Osteoblast (primary cell): ENCODE results near the gene CRYGN. TPM values are rescaled to one million over a fixed set of nuclear protein-coding genes. Genes with fewer than 3 reads are reported as not detected.

ENCODE experiments used
- DNase-seq: peaks from one replicate; pipeline ENCODE4 v3.0.0; 2011; ENCODE audit warnings: low spot score, mixed read lengths; ENCODE audit not compliant: insufficient read length; ENCODE audit errors: missing footprints
- H2AFZ ChIP-seq: 2 replicates; pipeline ENCODE4 v1.6.0; 2011; ENCODE audit warnings: mild to moderate bottlenecking, low read length
- H3K27ac ChIP-seq: 2 replicates; pipeline ENCODE4 v1.5.1; 2011; ENCODE audit warnings: mild to moderate bottlenecking, low read depth, low read length, moderate library complexity
- H3K27me3 ChIP-seq: 2 replicates; pipeline ENCODE4 v1.6.0; 2012; ENCODE audit warnings: mild to moderate bottlenecking, control low read depth, inconsistent platforms, low read length, moderate library complexity; ENCODE audit not compliant: insufficient read depth
- H3K36me3 ChIP-seq: 2 replicates; pipeline ENCODE4 v1.5.1; 2011; ENCODE audit warnings: mild to moderate bottlenecking, low read length, control low read depth, moderate library complexity; ENCODE audit not compliant: insufficient read depth
- H3K4me1 ChIP-seq: 2 replicates; pipeline ENCODE4 v1.5.1; 2011; ENCODE audit warnings: mild to moderate bottlenecking, low read length, control low read depth, moderate library complexity; ENCODE audit not compliant: insufficient read depth
- H3K4me2 ChIP-seq: 2 replicates; pipeline ENCODE4 v1.6.0; 2011; ENCODE audit warnings: mild to moderate bottlenecking, low read length; ENCODE audit not compliant: insufficient read depth
- H3K4me3 ChIP-seq: fragments of 200-600 bp; sonication (generic); 3 replicates; pipeline ENCODE4 v1.5.1; 2012; ENCODE audit warnings: mild to moderate bottlenecking, low read length, inconsistent platforms; ENCODE audit not compliant: insufficient read depth
- H3K79me2 ChIP-seq: 2 replicates; pipeline ENCODE4 v1.6.0; 2012; ENCODE audit warnings: mild to moderate bottlenecking, low read length, control low read depth, inconsistent platforms; ENCODE audit not compliant: insufficient read depth
- H3K9me3 ChIP-seq: 2 replicates; pipeline ENCODE4 v1.5.1; 2011; ENCODE audit warnings: low read depth, low read length, control low read depth
- H4K20me1 ChIP-seq: 2 replicates; pipeline ENCODE4 v1.6.0; 2012; ENCODE audit warnings: mild to moderate bottlenecking, low read length, control low read depth; ENCODE audit not compliant: insufficient read depth
- total RNA-seq: library from RNA; depleted of rRNA; stranded (reverse); fragments of >200 nt; gene quantifications from 2 replicates; pipeline ENCODE4 v1.2.3, GENCODE V29; 2012
- TF ChIP-seq, protein P1 (sequence below): IDR thresholded peaks from 2 replicates; pipeline ENCODE4 v1.5.1; 2011; ENCODE audit warnings: mild to moderate bottlenecking, low read depth, low read length, moderate library complexity; ENCODE audit errors: extremely low read depth

CRYGN gene
- total RNA-seq, 1 donor, result 0.72 TPM

DNA sequence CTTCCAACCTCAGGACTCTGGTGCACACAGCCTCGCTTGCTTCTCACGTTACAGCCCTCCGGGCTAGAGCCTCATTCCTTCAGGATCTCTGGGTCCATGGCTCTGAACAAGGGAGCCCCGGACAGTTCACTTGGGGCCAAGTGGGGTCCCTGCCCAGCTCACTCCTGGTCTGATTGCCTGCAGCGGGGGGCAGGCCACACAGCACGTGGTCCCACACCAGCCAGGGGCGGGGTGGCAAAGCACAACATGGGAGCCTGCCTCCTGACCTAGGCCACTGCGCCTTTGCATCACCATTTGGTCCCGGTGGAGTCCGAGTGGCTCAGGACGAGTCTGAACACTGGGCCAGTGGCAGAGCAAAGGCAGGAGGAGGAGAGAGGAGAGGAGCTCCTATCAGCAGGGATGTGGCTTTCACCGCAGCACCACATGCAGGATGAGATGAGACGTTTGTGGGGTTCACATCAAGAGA, 13.4 kb upstream of the CRYGN start:
- Histone ChIP-seq H3K79me2 (no peaks in the 10 kb centered on the region), H3K27me3 (no peaks in the 10 kb centered on the region), H3K27ac (no peak overlapping the region), H3K4me3 (no peak overlapping the region), H3K9me3 (no peaks in the 10 kb centered on the region), H3K4me2 (no peak overlapping the region), H3K36me3 (no peaks in the 10 kb centered on the region), H2AFZ (no peak overlapping the region), H3K4me1 (no peaks in the 10 kb centered on the region), H4K20me1 (no peaks in the 10 kb centered on the region)
- TF ChIP-seq, protein P1, sequence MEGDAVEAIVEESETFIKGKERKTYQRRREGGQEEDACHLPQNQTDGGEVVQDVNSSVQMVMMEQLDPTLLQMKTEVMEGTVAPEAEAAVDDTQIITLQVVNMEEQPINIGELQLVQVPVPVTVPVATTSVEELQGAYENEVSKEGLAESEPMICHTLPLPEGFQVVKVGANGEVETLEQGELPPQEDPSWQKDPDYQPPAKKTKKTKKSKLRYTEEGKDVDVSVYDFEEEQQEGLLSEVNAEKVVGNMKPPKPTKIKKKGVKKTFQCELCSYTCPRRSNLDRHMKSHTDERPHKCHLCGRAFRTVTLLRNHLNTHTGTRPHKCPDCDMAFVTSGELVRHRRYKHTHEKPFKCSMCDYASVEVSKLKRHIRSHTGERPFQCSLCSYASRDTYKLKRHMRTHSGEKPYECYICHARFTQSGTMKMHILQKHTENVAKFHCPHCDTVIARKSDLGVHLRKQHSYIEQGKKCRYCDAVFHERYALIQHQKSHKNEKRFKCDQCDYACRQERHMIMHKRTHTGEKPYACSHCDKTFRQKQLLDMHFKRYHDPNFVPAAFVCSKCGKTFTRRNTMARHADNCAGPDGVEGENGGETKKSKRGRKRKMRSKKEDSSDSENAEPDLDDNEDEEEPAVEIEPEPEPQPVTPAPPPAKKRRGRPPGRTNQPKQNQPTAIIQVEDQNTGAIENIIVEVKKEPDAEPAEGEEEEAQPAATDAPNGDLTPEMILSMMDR, result no peak
- no peak for DNase-seq

DNA sequence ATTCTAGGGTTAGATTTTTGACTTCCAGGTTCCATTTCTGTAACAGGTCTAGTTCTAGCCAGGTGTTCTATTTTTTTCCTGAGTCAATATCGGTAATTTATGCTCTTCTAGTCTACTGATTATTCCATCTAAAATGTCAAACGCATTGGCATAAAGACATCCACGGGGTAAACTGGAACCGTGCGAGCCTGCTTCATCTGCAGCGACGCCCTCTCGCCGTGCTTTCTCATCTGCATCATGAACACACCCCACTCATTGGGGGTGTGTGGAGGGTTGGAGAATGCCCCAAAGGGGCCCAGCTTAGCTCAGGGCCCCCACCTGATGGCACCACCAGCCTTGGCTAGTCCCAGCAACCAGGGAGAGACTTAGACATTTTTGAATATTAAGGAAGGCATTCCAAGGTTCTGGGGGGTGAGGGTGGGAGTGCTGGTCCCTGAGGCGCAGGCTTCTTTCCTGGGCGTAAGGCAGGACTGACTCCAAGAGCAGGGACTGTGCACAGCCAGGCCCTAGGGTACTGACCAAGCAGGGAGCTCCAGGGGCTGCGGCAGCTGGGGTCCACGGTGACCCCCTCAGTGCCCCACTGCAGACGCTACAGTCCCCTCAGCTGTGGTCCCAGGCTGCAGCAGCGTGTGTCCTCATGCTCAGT, 12.9 kb upstream of the CRYGN start:
- Histone ChIP-seq H3K4me2 (no peak overlapping the region), H2AFZ (no peak overlapping the region), H3K4me3 (no peak overlapping the region), H3K79me2 (no peaks in the 10 kb centered on the region), H3K36me3 (no peaks in the 10 kb centered on the region), H3K27me3 (no peaks in the 10 kb centered on the region), H3K9me3 (no peaks in the 10 kb centered on the region), H3K27ac (no peak overlapping the region), H4K20me1 (no peaks in the 10 kb centered on the region), H3K4me1 (no peaks in the 10 kb centered on the region)
- TF ChIP-seq, protein P1, result no peak
- no peak for DNase-seq

DNA sequence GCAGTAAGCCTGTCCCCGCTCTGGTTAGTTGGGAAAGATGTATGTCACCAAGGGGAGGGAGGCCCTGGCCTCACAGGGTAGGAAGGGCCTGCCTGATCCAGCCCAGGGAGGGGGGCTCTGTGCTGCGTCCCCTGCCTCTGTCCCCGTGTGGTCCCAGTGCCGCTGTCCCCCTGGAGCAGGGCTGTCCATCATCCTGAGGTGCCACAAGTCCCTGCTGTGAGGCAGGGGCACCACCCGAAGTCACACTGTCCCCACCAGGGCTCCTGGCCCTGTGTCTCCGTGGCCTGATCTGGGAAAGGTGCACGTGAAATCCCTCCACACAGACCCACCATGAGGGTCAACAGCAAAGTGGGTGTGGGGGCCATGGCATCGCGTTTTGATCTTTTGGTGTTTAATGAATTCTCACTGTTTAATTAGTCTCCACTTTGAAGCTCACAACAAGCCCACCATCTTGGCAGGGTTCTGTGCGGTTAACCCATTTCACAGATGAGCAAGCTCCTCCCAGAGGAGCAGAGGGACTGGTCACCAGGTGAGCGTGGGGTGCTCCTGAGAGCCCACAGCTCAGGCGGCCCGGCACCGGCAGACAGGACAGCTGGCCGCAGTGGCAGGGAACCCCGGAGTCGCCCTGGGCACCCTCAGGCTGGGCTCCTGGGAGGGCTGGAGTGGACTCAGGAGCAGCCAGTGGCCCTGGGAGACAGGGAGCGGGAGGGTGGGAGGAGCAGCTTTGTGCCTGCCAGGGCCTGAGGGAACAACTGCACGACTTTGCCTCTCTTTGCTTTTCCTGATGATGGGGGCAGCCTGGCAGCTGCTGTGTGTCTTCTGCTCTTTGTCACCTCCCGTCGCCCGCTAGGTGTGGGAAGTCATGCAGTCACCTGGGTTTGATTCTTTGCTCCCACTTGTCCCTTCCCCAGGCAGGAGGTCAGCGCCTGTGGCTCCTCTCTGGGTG, 12.0 kb upstream of the CRYGN start:
- Histone ChIP-seq H3K4me1 (no peaks in the 10 kb centered on the region), H3K79me2 (no peaks in the 10 kb centered on the region), H3K27me3 (no peaks in the 10 kb centered on the region), H3K36me3 (no peaks in the 10 kb centered on the region), H3K9me3 (no peaks in the 10 kb centered on the region), H3K4me3 (no peak overlapping the region), H2AFZ (no peak overlapping the region), H3K4me2 (no peak overlapping the region), H3K27ac (no peak overlapping the region), H4K20me1 (no peaks in the 10 kb centered on the region)
- no peak for DNase-seq
- TF ChIP-seq, protein P1, result no peak

DNA sequence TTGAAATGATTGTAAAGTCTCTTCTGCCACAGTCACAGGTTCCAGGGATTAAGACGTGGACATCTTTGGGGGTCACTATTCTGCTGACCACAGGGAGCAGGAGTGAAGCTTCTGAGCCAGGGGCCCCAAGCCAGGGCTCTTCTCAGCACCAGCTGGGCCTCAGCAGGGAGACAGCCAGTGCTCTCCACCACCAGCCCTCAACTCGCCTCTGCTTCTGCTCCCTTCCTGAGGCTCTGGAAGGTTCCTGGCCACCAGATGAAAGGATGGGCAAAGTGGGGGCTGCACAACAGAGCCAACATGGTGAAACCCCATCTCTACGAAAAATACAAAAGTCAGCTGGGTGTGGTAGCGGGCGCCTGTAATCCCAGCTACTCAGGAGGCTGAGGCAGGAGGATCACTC, 11.2 kb upstream of the CRYGN start:
- DNase-seq, result no peak
- Histone ChIP-seq H3K4me1 (no peaks in the 10 kb centered on the region), H3K36me3 (no peaks in the 10 kb centered on the region), H3K4me3 (no peak overlapping the region), H3K27ac (no peak overlapping the region), H3K79me2 (no peaks in the 10 kb centered on the region), H4K20me1 (no peaks in the 10 kb centered on the region), H3K27me3 (no peaks in the 10 kb centered on the region), H3K9me3 (no peaks in the 10 kb centered on the region), H2AFZ (no peak overlapping the region), H3K4me2 (no peak overlapping the region)
- TF ChIP-seq, protein P1, result no peak
